NCI-H2196 (cell line): ENCODE data around the gene ALPI.
A peak's percentile ranks its signal among the peaks of the same experiment; 100 is the strongest.
"Not testable (repeated sequence)": the region's sequence is repeated elsewhere in the genome, so short reads cannot be mapped to it uniquely, and the experiment has no call there.

Source experiments
- DNase-seq: peaks from one replicate; lab custom pipeline; 2025; ENCODE audit not compliant: unreplicated experiment; lab: John Stamatoyannopoulos, UW

Gene ALPI

DNA sequence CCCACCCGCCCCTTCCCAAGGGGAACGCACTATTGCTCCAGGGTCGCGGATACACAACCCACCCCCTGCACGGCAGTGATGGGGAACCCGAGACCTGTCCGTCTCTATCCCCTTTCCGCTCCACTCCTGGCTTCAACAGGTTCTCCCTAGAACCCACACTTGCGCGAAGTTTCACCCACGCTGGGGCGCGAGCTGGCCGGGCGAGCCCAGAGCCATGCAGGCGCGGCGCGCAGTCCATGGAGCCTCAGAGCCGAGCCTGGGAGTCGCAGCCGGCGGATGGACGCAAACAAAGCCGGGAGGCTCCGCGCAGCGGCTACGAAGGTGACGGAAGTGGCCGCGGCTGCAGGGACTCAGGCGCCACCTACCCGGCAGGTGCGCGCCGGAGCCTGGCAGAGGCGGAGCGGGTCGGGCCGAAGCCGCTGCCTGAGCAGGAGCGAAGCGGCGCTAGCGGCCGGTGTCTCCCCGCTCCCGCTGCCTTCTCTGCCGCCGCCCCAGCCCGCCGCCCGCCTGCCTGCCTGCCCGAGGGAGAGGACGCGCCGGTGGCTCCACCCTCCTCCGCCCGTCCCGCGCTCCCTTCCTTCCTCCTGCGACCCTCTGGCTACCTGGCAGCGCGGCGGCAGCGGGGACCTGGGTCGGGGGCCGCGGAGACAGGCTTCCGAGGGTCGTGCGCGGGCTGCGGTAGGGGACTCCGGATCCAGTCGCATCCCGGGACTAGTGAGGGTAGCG is 35.3 kb upstream of the ALPI start:
- peak; percentile 53 for DNase-seq

DNA sequence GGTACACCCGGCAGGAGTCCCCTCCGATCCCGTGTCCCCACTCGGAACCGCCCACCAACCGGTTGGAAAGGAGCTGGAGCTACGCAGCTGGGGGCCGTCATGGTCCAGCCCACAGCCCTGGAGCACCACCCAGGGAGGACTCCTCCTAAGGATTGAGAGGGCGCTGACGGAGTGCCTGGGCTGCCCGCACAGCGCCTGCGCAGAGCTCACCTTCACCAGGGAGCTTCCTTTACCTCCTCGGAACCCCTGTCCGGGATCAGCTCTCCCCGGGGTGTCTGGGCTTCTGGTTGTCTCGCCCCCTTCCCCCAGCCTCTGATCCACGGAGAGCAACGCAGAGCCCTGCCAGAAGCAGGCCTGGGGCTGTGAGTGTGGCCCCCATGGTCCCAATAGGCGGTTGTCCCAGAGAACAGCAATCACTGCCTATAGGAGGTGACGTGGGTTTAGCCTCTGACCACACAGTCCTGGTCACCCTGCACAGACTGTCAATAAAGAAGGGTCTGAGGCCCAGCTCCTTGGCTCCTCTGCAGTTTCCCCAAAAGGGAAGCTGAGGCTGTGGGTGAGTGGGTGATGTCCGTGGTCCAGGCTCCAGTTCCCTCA is 34.7 kb upstream of the ALPI start:
- DNase-seq = no peak

DNA sequence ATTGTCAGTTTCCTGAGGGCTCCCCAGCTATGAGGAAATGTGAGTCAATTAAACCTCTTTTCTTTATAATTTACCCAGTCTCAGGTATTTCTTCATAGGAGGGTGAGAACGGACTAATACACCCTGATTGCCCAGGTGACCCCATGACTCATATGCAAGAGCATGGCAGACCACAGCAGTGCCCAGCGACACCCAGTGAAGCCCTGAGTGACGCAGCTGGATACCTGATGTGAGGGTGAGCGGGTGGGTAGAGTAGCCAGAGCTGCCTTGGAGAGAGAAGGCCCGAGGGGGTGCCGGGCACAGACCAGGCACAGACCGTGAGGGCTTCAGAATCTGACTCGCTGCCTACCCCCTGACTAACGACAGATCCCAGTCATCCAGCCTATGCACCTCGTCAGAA is 33.9 kb upstream of the ALPI start:
- no peak for DNase-seq

DNA sequence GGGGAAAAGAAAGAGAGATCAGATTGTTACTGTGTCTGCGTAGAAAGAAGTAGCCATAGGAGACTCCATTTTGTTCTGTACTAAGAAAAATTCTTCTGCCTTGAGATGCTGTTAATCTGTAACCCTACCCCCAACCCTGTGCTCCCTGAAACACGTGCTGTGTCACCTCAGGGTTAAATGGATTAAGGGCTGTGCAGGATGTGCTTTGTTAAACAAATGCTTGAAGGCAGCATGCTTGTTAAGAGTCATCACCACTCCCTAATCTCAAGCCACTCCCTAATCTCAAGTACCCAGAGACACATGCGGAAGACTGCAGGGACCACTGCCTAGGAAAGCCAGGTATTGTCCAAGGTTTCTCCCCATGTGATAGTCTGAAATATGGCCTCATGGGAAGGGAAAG is 33.0 kb upstream of the ALPI start:
- DNase-seq = not testable (repeated sequence)

DNA sequence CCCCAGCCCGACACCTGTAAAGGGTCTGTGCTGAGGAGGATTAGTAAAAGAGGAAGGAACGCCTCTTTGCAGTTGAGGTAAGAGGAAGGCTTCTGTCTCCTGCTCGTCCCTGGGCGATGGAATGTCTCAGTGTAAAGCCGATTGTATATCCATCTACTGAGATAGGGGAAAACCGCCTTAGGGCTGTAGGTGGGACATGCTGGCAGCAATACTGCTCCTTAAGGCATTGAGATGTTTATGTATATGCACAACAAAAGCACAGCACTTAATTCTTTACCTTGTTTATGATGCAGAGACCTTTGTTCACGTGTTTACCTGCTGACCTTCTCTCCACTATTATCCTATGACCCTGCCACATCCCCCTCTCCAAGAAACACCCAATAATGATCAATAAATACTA is 32.5 kb upstream of the ALPI start:
- DNase-seq = not testable (repeated sequence)

DNA sequence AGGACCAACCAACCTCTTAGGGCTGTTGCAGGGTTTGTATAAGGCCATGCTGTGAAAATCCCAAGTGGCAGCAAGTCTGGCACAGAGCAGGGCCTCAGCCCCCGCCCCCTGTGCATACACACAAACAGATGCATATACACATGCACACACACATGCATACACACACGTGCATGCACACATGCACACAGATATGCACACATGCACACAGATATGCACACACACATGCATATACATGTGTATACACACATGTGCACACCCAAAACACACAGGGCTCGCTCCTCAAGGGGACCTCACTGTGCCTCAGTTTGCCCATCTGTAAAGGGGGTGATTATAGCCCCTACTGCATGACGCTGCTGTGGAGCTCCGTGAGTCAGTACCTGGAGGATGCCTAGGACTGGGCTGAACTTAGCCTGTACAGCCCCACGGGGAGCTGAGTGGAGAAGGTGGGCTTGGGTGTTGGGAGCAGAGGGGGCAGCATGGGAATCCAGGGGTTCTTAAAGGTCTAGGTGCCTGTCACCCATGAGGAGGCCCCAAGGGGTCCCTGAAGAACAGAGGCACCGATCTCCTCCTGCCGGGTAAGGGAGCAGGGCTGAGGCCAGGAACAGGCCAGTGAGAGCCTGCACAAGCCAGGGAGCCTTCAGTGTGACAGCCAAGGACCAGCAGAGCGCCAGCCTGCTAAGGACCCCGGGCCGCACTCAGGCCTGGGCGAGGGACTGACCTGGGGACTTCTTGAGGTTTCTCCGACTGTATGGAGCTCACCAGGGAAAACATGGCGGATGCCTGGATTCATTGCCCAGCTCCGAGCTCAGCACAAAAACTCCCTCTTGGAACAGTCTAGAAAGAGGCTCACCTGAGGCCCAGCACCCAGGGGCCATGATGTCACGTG is 24.0 kb upstream of the ALPI start:
- DNase-seq = no peak

DNA sequence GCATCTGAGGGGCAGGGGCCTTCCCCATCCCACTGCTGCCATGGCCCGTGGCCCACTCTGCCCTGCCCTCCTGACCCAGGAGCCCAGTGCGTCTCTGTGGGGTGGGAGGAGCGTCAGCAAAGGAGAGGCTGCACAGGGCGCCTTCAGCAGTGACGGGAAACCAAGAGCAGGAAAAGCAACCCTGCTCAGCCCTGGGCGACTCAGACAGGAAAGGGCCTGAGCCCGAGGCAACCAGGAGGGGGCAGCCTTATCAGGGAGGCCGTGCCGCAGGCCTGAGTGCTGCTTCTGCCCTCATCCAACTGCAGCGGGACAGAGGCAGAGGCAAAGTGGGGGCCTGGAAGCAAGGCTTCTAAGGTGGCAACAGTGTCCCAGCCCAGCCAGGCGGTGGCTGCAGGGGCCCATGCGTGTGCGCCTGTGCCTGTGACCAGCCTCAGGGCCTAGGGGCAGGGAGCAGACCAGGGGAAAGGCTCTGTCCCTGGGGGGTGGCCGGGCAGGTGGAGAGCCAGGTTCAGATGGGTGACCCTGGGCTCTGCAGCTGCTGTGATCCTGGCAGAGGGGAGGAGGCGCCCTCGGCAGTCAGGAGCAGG is 23.3 kb upstream of the ALPI start:
- no peak for DNase-seq

DNA sequence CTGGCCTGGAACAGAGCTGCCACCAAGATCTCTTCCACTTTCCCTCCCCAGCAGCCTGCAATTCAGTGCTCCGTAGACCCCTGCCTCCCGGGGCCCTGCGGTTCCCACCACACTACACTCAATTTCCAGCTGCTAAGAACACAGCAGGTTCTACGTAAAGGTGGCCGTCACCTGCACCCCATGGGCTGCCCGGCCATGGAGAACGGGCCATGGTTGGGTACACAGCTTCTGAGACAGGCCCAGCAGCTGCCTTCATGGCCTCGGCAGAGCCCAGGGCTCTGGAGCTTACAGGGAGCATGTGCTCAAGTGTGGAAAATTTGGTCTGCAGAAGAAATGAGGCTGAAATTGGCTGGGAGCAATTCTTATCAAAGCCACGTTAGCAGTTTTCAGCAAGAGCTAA is 22.3 kb upstream of the ALPI start:
- DNase-seq = not testable (repeated sequence)

DNA sequence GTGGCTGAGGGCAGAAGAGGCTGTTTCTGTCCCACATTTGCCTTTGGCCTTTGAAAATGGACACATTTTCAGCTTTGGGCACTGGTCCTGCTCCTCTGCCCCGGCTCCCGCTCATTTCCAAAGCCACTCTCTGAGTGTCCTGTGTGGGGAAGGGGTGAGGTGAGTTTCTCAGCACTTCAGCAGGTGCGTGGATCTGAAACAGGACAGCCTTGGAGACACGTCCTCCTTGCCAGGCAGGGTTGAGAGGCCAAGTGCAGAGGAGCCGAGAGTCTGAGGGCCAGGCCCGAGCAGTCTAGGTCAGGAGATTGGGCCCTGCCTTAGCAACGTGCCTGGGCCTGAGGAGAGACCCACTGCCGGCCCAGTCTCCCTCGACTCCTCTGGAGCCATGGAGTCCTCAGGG is 21.9 kb upstream of the ALPI start:
- no peak for DNase-seq

DNA sequence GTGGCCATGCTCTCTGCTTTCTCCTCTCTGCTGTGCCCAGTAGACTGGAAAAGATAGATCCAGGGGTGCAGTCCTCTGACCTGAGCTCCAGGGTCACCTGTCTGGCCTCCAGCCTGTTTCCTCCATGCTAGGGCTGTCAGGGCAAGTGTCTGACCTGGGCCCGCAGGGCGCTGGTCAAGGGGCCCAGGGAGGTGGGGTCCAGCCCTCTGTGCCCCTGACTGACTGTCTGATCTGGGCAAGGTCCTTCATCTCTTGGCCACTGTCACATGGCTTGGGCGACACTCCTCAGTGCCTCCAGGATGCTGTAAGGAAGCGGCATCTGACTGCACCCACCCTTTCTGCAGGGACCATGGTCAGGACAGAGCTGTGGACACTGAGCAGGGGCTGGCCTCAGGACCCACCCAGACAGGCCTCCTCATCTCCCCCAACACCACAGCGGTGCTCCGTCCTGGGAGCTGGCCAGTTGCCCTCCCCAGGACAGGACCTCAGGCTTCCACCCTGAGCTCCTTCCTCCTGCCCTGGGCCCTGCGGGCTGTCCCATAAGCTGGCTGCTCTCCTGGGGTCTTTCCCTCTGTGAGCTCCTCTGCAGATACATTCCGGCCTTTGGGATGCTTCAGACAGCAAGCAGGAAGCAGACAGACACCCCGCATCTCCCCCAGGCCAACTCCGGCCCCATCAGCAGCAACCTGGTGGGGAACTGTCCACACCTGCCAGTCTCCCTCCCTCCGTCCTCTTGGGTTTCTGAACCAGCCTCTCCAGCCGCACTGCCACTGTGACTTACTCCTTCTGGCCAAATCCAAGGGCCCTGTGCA is 21.2 kb upstream of the ALPI start:
- DNase-seq = no peak

DNA sequence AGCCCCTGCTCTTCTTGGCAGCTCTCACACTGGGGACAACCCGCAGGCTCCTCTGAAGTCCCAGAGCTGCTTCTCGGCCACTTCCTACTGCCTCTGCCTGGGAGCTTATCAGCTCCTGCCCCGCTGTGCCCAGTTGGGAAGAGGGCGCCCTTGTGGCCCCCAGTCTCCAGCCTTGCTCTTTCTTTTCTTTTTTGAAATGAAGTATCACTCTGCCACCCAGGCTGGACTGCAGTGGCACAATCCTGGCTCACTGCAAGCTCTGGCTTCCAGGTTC is 20.6 kb upstream of the ALPI start:
- no peak for DNase-seq

DNA sequence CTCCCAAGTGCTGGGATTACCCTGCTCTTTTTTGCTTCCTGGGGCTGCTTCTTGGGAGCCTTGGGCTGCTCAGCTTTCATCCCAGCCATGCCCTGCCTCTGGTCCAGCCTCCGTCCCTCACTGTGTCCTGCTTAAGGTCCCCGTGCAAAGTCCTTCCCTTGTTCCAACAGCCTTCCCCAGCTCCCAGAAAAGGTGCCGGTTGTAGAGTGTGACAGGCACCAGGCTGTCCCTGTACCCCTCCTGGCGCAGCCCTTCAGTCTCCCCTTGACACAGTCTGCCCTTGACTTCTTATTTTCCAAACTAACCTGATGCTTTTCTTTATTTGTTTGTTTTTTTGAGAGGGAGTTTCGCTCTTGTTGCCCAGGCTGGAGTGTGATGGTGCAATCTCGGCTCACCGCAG is 20.1 kb upstream of the ALPI start:
- DNase-seq = no peak

DNA sequence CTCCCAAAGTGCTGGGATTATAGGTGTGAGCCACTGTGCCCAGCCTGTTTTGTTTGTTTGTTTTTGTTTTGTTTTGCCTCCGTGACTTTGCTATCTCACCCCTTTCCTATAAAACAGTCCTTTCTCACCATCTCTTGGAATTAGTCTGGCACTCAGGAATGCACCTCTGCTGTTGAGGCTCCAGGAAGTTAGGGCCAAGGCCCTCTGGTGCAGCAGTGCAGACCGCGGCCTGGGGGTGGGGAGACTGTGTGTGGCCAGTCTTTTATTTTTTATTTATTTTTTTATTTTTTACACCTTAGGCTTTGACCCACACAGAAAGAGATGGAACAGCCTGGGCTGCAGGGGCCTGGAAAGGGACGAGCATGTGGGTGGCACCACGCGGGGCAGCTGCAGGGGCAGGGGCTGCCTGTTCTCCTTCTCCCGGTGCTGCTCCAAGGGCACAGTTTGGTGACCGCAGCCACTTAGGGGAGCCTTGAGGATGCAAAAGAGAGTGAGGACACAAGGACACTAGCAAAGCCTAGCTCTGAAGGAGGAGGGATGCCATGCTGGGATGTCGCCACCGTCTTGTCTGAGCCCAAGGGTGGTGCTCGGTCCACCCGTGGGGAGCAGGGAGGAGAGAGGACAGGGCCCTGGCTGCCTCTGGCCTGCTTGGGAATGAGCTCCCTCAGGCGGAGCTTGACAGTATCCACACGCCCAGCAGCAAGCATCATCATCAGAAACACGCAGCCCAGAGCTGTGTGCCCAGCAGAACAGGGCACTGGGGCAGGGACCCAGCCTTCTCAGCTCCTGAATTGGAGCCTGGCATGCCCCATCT is 19.4 kb upstream of the ALPI start:
- DNase-seq = no peak

DNA sequence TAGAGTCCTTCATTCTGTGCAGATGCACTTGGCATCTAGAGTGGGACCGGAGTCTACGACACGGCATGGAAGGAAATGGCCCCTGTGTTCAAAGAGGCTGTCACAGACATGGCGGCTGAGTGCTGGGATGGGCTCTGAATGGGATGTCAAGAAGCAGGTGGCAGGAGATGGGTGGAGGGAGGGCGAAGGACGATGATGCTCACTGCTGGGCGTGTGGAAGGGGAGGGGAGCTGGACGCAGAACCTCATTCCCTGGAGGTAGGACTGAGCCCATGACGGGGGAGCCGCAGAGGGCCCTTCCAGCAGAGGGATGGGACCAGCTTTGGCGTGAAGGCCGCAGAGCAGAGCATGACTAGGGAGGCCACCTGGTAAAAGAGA is 18.8 kb upstream of the ALPI start:
- no peak for DNase-seq

DNA sequence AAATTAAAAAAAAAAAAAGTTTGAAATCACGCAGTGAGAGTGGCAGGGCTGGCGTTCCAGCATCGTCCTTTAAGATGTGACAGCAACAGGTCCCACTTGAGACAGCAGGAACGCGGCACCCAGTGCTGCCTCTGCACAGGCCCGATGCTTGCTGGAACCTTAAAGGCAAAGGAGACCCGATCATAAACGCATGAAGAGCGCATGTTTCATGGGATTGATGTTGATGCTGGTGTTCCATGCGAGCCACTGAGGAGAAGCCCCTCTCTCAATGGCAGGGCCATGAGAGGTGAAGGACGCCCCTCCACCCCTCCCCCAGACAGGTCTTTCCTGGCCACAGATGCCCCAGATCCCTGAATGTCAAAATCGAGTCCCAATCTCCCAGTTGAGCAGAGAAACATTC is 17.9 kb upstream of the ALPI start:
- no peak for DNase-seq

DNA sequence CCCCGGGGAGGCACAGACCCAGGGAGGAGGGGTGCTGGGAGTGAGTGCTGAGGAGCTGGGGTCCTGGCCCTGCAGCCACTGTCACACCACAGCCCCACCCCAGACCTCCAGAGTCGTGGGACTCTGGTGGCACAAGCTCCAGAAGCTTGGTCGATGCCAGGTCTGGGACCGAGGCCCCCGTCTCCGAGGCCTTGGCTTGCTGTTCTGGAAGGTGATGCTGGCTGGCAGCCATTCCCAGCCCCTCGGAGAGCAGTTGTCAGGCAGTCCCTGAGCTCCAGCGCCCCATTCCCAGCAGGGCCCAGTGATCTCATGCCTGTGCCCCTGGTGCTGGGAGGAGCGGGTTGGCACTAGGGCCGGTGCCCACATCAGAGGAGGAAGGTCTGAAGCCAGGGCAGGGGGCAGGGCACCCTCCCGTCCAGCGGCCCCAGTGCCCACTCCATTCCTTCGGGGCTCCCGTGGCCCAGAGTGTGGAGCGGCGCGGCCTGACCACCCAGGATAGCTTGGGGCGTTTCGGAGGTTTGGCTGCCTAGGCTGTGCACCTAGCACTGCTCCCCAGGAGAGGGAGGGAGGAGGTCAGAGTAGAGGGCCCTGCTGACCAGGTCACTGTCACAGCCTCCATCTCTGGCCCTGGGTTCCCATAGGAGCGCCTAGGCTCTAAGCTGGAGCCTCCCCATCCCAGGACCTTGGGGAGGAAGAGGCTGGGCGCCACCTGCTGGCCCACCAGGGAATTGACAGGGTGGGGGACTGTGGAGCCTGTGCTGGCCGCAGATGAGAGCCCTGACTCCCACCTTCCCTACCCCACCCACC is 16.8 kb upstream of the ALPI start:
- DNase-seq = peak; percentile 35

DNA sequence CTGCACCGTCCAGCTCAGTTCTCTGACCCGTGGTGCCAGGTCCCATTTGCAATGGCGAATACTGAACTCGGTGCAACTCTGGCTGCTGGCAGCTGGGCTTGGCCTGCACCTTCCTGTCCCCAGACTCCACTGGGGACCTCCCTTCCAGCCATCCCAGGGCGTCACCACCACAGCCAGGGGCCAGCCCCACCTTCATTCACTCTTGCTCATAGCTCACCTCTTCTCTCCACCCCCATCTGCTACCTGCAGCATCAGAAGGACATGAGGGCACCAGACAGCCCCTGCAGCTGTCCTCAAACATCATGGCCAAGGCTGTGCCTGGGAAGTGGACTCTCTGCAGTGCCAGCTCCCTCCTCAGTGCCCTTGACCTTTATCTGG is 16.2 kb upstream of the ALPI start:
- DNase-seq = no peak

DNA sequence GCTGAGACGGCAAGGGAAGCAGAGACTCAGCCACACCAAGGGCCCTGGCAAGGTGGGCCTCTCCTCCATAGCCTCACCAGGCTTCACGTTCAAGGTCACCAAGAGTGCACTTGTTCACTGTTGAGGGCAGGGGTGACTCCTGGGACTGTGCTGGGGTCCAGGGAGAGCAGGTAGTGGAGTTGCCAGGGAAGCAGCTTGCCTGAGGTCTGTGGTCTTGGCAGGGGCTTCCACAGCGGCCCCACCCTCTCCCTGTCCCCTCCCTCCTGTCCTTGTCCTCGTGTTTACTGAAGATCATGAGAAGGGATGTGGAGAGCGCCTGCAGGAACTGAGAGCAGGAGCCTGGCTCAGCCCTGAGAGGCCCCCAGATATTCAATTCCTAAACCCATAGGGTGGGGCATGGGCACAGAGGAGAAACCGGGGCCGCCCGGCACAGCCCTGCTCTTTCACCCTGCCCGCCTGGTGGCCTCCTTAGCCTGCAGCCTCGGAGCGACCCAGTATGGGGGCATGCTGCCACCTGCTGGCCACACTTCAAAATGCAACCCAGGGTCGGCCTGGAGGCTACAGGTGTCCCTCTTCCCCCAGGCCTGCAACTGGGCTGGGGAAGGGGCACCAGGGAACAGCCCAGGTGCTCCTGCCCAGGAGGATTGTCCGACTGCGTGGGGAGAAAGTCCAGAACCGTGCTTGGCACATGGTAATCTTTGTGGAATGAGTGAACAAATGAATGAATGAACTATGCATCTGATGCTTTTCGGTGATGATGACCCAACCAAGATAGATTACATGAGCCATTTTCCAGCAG is 15.5 kb upstream of the ALPI start:
- DNase-seq = peak; percentile 82

DNA sequence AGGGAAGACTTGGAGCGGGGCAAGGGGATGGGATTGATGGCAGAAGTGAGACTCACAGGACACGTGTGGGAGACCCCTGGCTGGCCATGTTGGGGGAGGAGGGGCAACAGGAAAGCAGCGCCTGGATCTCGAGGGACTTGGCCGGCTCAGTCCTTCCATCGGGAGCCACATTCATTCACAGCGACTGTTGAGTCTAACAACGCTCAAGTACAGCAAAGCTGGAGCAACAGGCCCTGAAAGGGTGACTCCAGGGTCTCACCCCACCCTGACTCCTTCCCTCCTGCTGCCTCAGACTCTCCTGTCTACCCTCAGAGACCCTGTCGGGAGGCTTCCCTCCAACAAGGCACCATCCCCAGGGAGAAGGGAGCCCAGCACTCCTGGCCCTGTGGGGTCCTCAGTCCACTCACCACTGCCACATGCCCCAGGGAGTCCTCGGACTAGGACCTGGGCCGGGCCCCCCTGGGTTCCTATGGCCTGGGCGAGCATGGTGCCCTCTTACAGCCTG is 14.8 kb upstream of the ALPI start:
- no peak for DNase-seq
